Thyroid gland (tissue), 4 donors: ENCODE results near the gene HTR3A. TPM values are rescaled to one million over a fixed set of nuclear protein-coding genes. Genes with fewer than 3 reads are reported as not detected.

Source experiments
- DNase-seq, 2 donors: peaks; one replicate each; pipeline ENCODE4 v3.0.0-alpha.2; 2019
- H3K27ac ChIP-seq, 3 donors: fragments of 200-600 bp; sonication (generic); 1 replicate in 2 of 3; 2 replicates in 1 of 3; pipeline ENCODE4 v1.5.1; 2016 to 2019; ENCODE audit warnings: mild to moderate bottlenecking in 1 of 3, moderate library complexity in 1 of 3
- H3K27me3 ChIP-seq: fragments of 200-600 bp; sonication (generic); one replicate; pipeline ENCODE4 v1.5.1; 2019
- H3K36me3 ChIP-seq, 2 donors: fragments of 200-600 bp; sonication (generic); one replicate each; pipeline ENCODE4 v1.5.1; 2016 to 2019
- H3K4me1 ChIP-seq, 2 donors: fragments of 200-600 bp; sonication (generic); one replicate each; pipeline ENCODE4 v1.5.1; 2017 to 2019
- H3K4me3 ChIP-seq, 3 donors: fragments of 200-600 bp; sonication (generic); replicated peaks in 1 of 3; 1 replicate in 2 of 3; 2 replicates in 1 of 3; pipeline ENCODE4 v1.5.1; 2016; ENCODE audit warnings: mild to moderate bottlenecking in 1 of 3
- H3K9me3 ChIP-seq: fragments of 200-600 bp; sonication (generic); one replicate; pipeline ENCODE4 v1.5.1; 2017
- CTCF ChIP-seq, 6 experiments: fragments of 200-600 bp in 3 of 6; fragments of 450-650 bp in 3 of 6; sonication (generic) in 3 of 6; IDR thresholded peaks; one replicate each; pipeline ENCODE4 v1.5.1; 2016 to 2019; ENCODE audit warnings: antibody characterized with exemption in 6 of 6, mild to moderate bottlenecking in 2 of 6, inconsistent platforms in 1 of 6, moderate library complexity in 1 of 6
- POLR2A ChIP-seq, 2 donors: fragments of 450-650 bp; IDR thresholded peaks; one replicate each; pipeline ENCODE4 v1.6.1; 2017; ENCODE audit warnings: antibody characterized with exemption in 2 of 2, mild to moderate bottlenecking in 2 of 2, moderate library complexity in 1 of 2
- WGBS, 2 donors: methylation state at CpG; one replicate each; pipeline ENCODE4 v1.1.5; 2017; 5-methylcytosine and 5-hydroxymethylcytosine counted together
- intact Hi-C: fragments of 100-400 bp; cut with DNase I; formaldehyde crosslinking; loops from one replicate; pipeline ENCODE4 v1.15.1; 2023
- total RNA-seq, 4 donors: library from RNA; depleted of rRNA; stranded (reverse); fragments of >200 nt; gene quantifications; one replicate each; pipeline ENCODE4 v1.2.3, GENCODE V29; 2016

Gene HTR3A
- total RNA-seq, 4 donors from 2014 or later: not detected

- Histone ChIP-seq H3K4me3 (no peak overlapping the region), H3K9me3 (no peaks in the 10 kb centered on the region), H3K27ac (no peak overlapping the region), H3K36me3 (no peaks in the 10 kb centered on the region), H3K27me3 (no peaks in the 10 kb centered on the region), H3K4me1 (peaks cover 12 to 14% of the 10 kb centered on the region in 2 donors)
- intact Hi-C loops: loop anchor here (10.0 kb wide), 1 partner anchor 137 kb away; no protein-coding TSS in a partner anchor
- TF ChIP-seq POLR2A (IDR thresholded peaks at IDR 0.05) (no peak), CTCF (IDR thresholded peaks at IDR 0.05) (no peak)
- no peak for DNase-seq
- 76 to 86% methylated on average over 5 of the region's 5 CpGs for WGBS, 2 donors
Observed at GRCh38 chr11:114031967-114032320, 57.0 kb downstream of the HTR3A start.

- DNase-seq: no peak
- no peak overlapping the region for H3K27ac ChIP-seq
- no peaks in the 10 kb centered on the region for H3K27me3 ChIP-seq
- TF ChIP-seq POLR2A (IDR thresholded peaks at IDR 0.05): no peak
- no peak for TF ChIP-seq CTCF (IDR thresholded peaks at IDR 0.05)
- H3K4me3 ChIP-seq: no peak overlapping the region
- intact Hi-C loops: loop anchor here (10.0 kb wide), 1 partner anchor 138 kb away; no protein-coding TSS in a partner anchor
- no peaks in the 10 kb centered on the region for H3K9me3 ChIP-seq
- 86 to 90% methylated on average over 5 of the region's 5 CpGs for WGBS, 2 donors
- no peaks in the 10 kb centered on the region for H3K36me3 ChIP-seq
- H3K4me1 ChIP-seq: peaks cover 13 to 15% of the 10 kb centered on the region in 2 donors
Observed at GRCh38 chr11:114033066-114033465, 58.2 kb downstream of the HTR3A start.

GRCh38 chr11:114033572-114033971, 58.7 kb downstream of the HTR3A start:
- TF ChIP-seq CTCF (IDR thresholded peaks at IDR 0.05) (no peak), POLR2A (IDR thresholded peaks at IDR 0.05) (no peak)
- Histone ChIP-seq H3K27ac (no peak overlapping the region), H3K27me3 (no peaks in the 10 kb centered on the region), H3K4me1 (peaks cover 13 to 15% of the 10 kb centered on the region in 2 donors), H3K4me3 (no peak overlapping the region), H3K9me3 (no peaks in the 10 kb centered on the region), H3K36me3 (no peaks in the 10 kb centered on the region)
- intact Hi-C loops: loop anchor here (10.0 kb wide), 1 partner anchor 139 kb away; no protein-coding TSS in a partner anchor
- 92 to 100% methylated on average over 2 of the region's 2 CpGs for WGBS, 2 donors
- no peak for DNase-seq

- Histone ChIP-seq H3K27me3 (no peaks in the 10 kb centered on the region), H3K27ac (no peak overlapping the region), H3K9me3 (no peaks in the 10 kb centered on the region), H3K36me3 (no peaks in the 10 kb centered on the region), H3K4me3 (no peak overlapping the region), H3K4me1 (peaks cover 13 to 15% of the 10 kb centered on the region in 2 donors)
- TF ChIP-seq CTCF (IDR thresholded peaks at IDR 0.05) (no peak), POLR2A (IDR thresholded peaks at IDR 0.05) (no peak)
- intact Hi-C loops: loop anchor here (5.0 to 10.0 kb wide), 2 partner anchors 140 to 227 kb away; no protein-coding TSS in a partner anchor
- 91% methylated on average over 11 of the region's 11 CpGs for WGBS, 2 donors
- no peak for DNase-seq
Observed at GRCh38 chr11:114034956-114035355, 60.0 kb downstream of the HTR3A start.

- DNase-seq: peak; percentile 91 to 95
- WGBS, 2 donors: 1 to 7% methylated on average over 14 to 21 of the region's 37 CpGs
- H3K4me3 ChIP-seq: peak overlapping the region in 1 of 3 donors; percentile 17
- H3K4me1 ChIP-seq: peaks cover 23 to 27% of the 10 kb centered on the region in 2 donors
- H3K36me3 ChIP-seq: no peaks in the 10 kb centered on the region
- intact Hi-C loops: loop anchor here (5.0 to 10.0 kb wide), 2 partner anchors 141 to 226 kb away; no protein-coding TSS in a partner anchor
- no peaks in the 10 kb centered on the region for H3K27me3 ChIP-seq
- peak overlapping the region; percentile 64 to 94 (median 80) for H3K27ac ChIP-seq
- H3K9me3 ChIP-seq: no peaks in the 10 kb centered on the region
- TF ChIP-seq CTCF (IDR thresholded peaks at IDR 0.05): peak; percentile 78 to 97 (median 92)
- TF ChIP-seq POLR2A (IDR thresholded peaks at IDR 0.05): peak in 1 of 2 donors; percentile 47
Observed at GRCh38 chr11:114036147-114036811, 61.4 kb downstream of the HTR3A start.
